ENCODE data around the gene AIFM1. TPM values are rescaled to one million over a fixed set of nuclear protein-coding genes. Genes with fewer than 3 reads are reported as not detected.

AIFM1 gene
- total RNA-seq, 1 donor from 2014 or later = 30.8 TPM

DNA sequence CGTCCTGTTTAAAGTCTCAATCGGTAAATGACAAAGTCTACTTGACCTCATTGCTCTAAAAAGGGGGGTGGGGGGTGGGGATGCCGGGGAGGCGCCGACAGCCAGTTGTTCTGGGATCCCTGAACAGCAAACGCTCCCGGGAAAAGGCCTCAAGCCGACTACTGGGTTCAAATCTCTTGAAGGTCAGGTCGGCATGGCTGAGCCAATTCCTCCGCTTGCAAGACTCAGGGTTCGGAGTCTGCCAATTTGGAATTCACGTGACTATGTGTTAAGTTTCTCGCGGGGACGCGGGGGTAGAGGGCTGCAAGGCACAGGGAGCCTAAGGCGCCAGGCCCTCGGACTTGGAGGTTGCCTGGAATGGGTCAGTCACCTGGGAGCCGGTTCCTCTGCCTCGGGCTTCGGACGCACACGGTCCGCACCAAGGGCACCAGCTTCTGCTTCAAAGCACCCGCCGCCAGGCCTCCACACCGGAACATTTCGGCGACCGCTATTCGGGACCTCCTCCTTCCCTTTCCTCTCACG is 399 bp downstream of the AIFM1 start:
- POLR2A ChIA-PET = interaction anchor here (0.6 to 2.0 kb wide), 11 partner anchors 8 to 508 kb away, joined by 3 to 15 read pairs (median 4); no protein-coding TSS in a partner anchor
- Mint-ChIP-seq H3K9me3 (no peaks in the 10 kb centered on the region), H3K27ac (peak overlapping the region; percentile 95), H3K4me3 (peak overlapping the region; percentile 93), H3K4me1 (peaks cover 21% of the 10 kb centered on the region), H3K36me3 (ENCODE audit: low read depth) (no peaks in the 10 kb centered on the region), H3K27me3 (no peaks in the 10 kb centered on the region)
- TF ChIP-seq, protein P1, sequence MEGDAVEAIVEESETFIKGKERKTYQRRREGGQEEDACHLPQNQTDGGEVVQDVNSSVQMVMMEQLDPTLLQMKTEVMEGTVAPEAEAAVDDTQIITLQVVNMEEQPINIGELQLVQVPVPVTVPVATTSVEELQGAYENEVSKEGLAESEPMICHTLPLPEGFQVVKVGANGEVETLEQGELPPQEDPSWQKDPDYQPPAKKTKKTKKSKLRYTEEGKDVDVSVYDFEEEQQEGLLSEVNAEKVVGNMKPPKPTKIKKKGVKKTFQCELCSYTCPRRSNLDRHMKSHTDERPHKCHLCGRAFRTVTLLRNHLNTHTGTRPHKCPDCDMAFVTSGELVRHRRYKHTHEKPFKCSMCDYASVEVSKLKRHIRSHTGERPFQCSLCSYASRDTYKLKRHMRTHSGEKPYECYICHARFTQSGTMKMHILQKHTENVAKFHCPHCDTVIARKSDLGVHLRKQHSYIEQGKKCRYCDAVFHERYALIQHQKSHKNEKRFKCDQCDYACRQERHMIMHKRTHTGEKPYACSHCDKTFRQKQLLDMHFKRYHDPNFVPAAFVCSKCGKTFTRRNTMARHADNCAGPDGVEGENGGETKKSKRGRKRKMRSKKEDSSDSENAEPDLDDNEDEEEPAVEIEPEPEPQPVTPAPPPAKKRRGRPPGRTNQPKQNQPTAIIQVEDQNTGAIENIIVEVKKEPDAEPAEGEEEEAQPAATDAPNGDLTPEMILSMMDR (IDR thresholded peaks at IDR 0.05) = no peak
- DNase-seq (no peak), ATAC-seq (ENCODE audit: low read depth) (no peak)
- intact Hi-C loops (cut with micrococcal nuclease) = loop anchor here (1.0 to 5.0 kb wide), 4 partner anchors 11 to 234 kb away; partner anchors contain the start of gene BCORL1
- CTCF ChIA-PET = interaction anchor here (1.3 to 1.4 kb wide), 2 partner anchors 11 to 44 kb away, joined by 3 to 5 read pairs; no protein-coding TSS in a partner anchor

DNA sequence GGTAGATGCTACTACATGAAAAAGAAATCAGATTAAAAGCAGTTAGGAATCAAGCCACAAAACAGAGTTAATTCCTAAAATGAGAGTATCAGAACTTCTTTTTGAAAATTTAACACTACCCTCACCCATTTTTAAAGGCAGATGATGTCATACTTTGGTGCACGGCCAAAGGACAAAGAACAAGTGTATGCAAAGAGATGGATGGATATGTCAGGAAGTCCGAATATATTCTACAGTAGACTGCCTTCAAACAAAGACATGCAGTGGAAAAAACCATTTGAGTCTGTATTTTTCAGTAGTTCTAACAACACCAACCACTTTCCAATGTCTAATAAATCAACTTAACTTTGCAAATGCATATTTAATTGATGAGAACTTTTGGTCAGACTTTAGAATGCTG is 2.2 kb downstream of the AIFM1 start:
- TF ChIP-seq, protein P1 (IDR thresholded peaks at IDR 0.05) = no peak
- ATAC-seq (ENCODE audit: low read depth) (no peak), DNase-seq (no peak)
- Mint-ChIP-seq H3K9me3 (no peaks in the 10 kb centered on the region), H3K27ac (no peak overlapping the region), H3K4me3 (no peak overlapping the region), H3K27me3 (no peaks in the 10 kb centered on the region), H3K36me3 (ENCODE audit: low read depth) (no peaks in the 10 kb centered on the region), H3K4me1 (peaks cover 18% of the 10 kb centered on the region)
- ChIA-PET POLR2A (no interaction called here), CTCF (no interaction called here)
- intact Hi-C loops (cut with micrococcal nuclease) = no loop called here

DNA sequence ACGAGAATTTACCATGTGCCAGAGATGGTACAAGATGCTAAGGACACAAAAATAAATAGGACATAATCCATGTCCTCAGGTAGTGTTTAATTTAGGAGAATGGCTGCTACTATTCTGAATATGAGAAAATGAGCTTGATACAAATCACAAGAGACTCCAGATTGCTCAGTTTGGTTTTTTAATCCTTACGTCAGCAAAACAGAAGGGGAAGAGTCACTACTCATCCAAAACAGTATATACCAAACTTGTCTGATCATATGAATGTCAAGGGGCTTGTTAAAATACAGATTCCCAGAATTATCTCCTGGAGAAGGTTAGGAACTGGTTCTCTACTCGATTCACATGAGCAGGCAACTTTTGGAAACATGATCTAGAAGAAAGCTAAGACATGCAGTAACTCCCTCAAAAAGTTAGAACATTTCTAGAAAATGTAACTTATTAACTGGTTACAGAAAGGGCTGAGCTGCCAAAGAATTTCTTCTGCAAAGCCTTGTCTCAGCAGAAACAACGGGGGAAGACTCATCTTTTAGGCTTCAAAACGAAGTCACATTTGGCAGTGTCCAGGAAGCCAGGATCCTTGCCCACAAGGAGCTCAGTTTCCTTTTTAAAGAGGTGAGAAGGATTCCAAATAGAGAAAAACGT is 3.4 kb downstream of the AIFM1 start:
- Mint-ChIP-seq H3K9me3 (no peaks in the 10 kb centered on the region), H3K36me3 (ENCODE audit: low read depth) (no peaks in the 10 kb centered on the region), H3K27me3 (no peaks in the 10 kb centered on the region), H3K4me3 (no peak overlapping the region), H3K4me1 (peaks cover 18% of the 10 kb centered on the region), H3K27ac (no peak overlapping the region)
- TF ChIP-seq, protein P1 (IDR thresholded peaks at IDR 0.05) = no peak
- intact Hi-C loops (cut with micrococcal nuclease) = no loop called here
- no peak for DNase-seq
- CTCF ChIA-PET = interaction anchor here (0.6 kb wide), 1 partner anchor 13 kb away, joined by 3 read pairs; no protein-coding TSS in a partner anchor
- no peak for ATAC-seq (ENCODE audit: low read depth)
- POLR2A ChIA-PET = interaction anchor here (1.0 kb wide), 1 partner anchor 9 kb away, joined by 3 read pairs; the partner anchor contains the start of gene RAB33A

DNA sequence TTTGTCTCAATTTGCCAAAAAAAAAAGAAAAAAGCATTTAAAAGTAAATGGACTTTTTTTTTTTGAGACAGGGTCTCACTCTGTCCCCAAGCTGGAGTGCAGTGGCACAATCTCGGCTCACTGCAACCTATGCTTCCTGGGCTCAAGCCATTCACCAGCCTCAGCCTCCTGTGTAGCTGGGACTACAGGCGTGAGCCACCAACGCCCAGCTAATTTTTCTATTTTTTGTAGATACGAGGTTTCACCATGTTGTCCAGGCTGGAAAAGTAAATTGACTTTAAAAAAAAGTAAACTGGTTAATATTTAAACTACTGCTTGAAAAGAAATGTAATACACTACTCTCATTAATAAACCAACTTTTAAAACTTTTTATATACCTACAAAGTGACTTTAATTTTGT is 5.9 kb downstream of the AIFM1 start:
- no peak for ATAC-seq (ENCODE audit: low read depth)
- no peak overlapping the region for H3K27ac Mint-ChIP-seq
- POLR2A ChIA-PET = interaction anchor here (0.6 kb wide), 1 partner anchor 78 kb away, joined by 3 read pairs; no protein-coding TSS in a partner anchor
- no peak overlapping the region for H3K4me3 Mint-ChIP-seq
- H3K9me3 Mint-ChIP-seq = no peaks in the 10 kb centered on the region
- H3K36me3 Mint-ChIP-seq (ENCODE audit: low read depth) = peaks cover 12% of the 10 kb centered on the region
- H3K27me3 Mint-ChIP-seq = no peaks in the 10 kb centered on the region
- TF ChIP-seq, protein P1 (IDR thresholded peaks at IDR 0.05) = no peak
- intact Hi-C loops (cut with micrococcal nuclease) = no loop called here
- no peak for DNase-seq
- CTCF ChIA-PET = no interaction called here
- peaks cover 10% of the 10 kb centered on the region for H3K4me1 Mint-ChIP-seq

DNA sequence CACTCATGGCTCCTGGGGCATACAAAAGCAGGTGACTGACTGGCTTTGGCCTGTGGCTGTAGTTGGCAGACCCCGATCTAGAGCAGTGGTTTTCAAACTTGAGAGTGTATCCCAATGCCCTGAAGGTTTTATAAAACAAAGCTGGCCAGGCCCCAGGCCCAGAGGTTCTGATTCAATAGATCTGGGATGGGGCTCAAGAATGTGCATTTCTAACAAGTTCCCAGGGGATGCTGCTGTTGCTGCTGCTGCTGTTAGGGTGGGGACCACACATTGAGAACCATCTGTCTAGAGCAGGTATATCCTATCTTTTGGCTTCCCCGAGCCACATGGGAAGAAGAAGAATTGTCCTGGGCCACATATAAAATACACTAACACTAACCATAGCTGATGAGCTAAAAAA is 7.3 kb downstream of the AIFM1 start:
- H3K9me3 Mint-ChIP-seq = no peaks in the 10 kb centered on the region
- no peak overlapping the region for H3K27ac Mint-ChIP-seq
- no peak for ATAC-seq (ENCODE audit: low read depth)
- TF ChIP-seq, protein P1 (IDR thresholded peaks at IDR 0.05) = no peak
- H3K27me3 Mint-ChIP-seq = no peaks in the 10 kb centered on the region
- peaks cover 16% of the 10 kb centered on the region for H3K36me3 Mint-ChIP-seq (ENCODE audit: low read depth)
- peaks cover 3% of the 10 kb centered on the region for H3K4me1 Mint-ChIP-seq
- POLR2A ChIA-PET = interaction anchor here (0.6 to 0.7 kb wide), 2 partner anchors 26 to 33 kb away, joined by 4 to 6 read pairs; no protein-coding TSS in a partner anchor
- no peak overlapping the region for H3K4me3 Mint-ChIP-seq
- CTCF ChIA-PET = no interaction called here
- intact Hi-C loops (cut with micrococcal nuclease) = no loop called here
- DNase-seq = no peak
